Pancreas (tissue), 10 donors: ENCODE results near the gene GALNT10. TPM values are rescaled to one million over a fixed set of nuclear protein-coding genes. Genes with fewer than 3 reads are reported as not detected.

Experiments used
- ATAC-seq, 4 donors: fragments of 200-7000 bp; cut with Tn5 transposase; one replicate each; pipeline versions ENCODE4 v1.8.0 to v1.9.1; 2020; ENCODE audit warnings: mild to moderate bottlenecking in 4 of 4, moderate library complexity in 4 of 4
- DNase-seq, 6 donors: peaks; one replicate each; pipeline ENCODE4 v3.0.0-alpha.2; 2020
- FAIRE-seq: peaks from 2 replicates; lab custom pipeline; 2012; peaks lifted over from hg19 to GRCh38; lab: Jason Lieb, UNC
- H3K27ac ChIP-seq, 4 donors: fragments of 200-600 bp; sonication (generic); 1 replicate in 3 of 4; 2 replicates in 1 of 4; pipeline versions ENCODE4 v1.5.0 to v1.8.0; 2020
- H3K27me3 ChIP-seq, 4 donors: fragments of 200-600 bp; one replicate each; pipeline ENCODE4 v1.8.0; 2021
- H3K36me3 ChIP-seq, 3 donors: fragments of 200-600 bp; sonication (generic) in 1 of 3; one replicate each; pipeline versions ENCODE4 v1.5.0 to v1.8.0; 2020 to 2021
- H3K4me1 ChIP-seq, 3 donors: fragments of 200-600 bp; one replicate each; pipeline ENCODE4 v1.8.0; 2021
- H3K4me3 ChIP-seq, 4 donors: fragments of 200-600 bp; sonication (generic) in 2 of 4; one replicate each; pipeline versions ENCODE4 v1.5.0 to v1.8.0; 2020 to 2021
- H3K9me3 ChIP-seq, 4 donors: fragments of 200-600 bp; one replicate each; pipeline ENCODE4 v1.8.0; 2021
- WGBS, 2 donors: extraction: QIAGEN DNeasy Blood & Tissue Kit; methylation state at CpG; one replicate each; pipeline ENCODE4 v1.1.7; 2013; 5-methylcytosine and 5-hydroxymethylcytosine counted together
- intact Hi-C, 3 donors: fragments of 100-400 bp; cut with DNase I; formaldehyde crosslinking; loops; one replicate each; pipeline versions ENCODE4 v1.11.1 to v1.14.2; 2022
- polyA plus RNA-seq, 2 donors: library from polyadenylated mRNA; stranded (reverse); fragments of 200-250 nt; gene quantifications; one replicate each; pipeline ENCODE4 v1.2.3, GENCODE V29; 2013
- total RNA-seq, 6 donors: library from RNA; stranded (reverse); fragmentation: NEBNext Ultra II Directional in 4 of 6; extraction: Animal tissue kit (Norgen Biotek cat#: 25700) in 4 of 6; gene quantifications; one replicate each; pipeline versions ENCODE4 v1.2.1 to v1.2.4, GENCODE V29; 2021 to 2023
- TF ChIP-seq, protein P1 (sequence below), 4 donors: fragments of 200-600 bp; sonication (generic) in 3 of 4; IDR thresholded peaks; one replicate each; pipeline versions ENCODE4 v1.5.0 to v1.8.0; 2021; ENCODE audit warnings: antibody characterized with exemption in 4 of 4
- donor health status: healthy with polysubstance abuse.
- donor health status: DM: no; HTN: no; CAD: no; lungs with moderate emphysema.
- donor health status: DM: no; HTN: no; CAD: no.
- donor health status: control.
- donor health status: control.
- donor health status: Bipolar disorder and iron deficiency.
- donor health status: DM: yes; HTN: yes; CAD: no.
- donor health status: DM: no; HTN: no; CAD: no.
- donor health status: DM: no; HTN: no; CAD: no.
- donor health status: DM: yes; HTN: yes; CAD: no.

Gene GALNT10
- total and polyA plus RNA-seq, 8 donors = 4.4 to 23.1 (median 13.4) TPM

DNA sequence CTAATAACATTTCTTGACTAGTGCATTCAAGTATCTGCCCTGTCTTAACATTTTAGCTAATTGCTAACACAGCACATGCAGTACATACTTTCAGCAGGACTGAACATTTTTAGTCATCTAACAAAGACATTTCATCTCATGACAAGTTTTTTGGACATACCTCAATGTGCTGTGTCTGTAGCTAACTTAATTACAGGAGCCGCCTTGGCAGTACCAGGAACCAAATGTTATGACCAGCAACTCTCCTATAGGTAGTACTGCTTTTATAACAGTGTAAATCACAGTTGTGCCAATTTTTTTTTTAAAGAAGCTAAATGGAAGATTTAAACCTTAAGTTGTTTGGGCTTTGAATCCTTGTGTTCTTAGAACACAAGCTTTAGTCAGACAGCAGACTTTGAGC lies 155.9 kb downstream of the GALNT10 start:
- H3K27me3 ChIP-seq = no peaks in the 10 kb centered on the region

DNA sequence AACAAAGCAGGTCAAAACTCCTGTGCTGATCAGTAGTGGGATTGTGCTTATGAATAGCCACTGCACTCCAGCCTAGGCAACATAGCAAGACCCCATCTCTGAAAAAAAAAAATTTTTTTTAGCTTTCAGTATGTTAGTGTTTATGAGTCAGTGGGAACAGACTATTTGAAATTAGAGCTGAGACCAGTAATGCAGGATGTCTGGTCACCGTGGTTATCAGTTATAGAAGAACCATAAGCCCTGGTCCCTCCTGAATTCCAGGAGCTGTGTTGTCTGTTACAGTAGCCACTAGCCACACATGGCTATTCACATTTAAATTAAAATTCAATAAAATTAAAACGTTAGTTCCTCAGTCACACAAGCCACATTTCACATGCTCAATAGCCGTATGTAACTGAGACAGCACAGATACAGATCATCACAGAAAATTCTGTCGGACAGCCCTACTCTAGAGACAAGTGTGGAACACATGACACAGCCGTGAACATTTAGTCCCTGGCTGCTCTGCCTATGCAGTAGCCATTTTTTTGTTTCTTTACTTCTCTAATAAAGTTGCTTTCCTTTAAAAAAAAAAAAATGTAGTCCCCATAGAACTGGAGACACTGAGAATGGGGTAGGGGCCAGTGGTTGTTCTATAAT lies 159.2 kb downstream of the GALNT10 start:
- FAIRE-seq = no peak
- intact Hi-C loops = no loop called here

More for the DNA sequence above, 155.9 kb downstream of the GALNT10 start:
- FAIRE-seq (no peak), ATAC-seq (no peak), DNase-seq (no peak)
- no peak overlapping the region for H3K27ac ChIP-seq
- WGBS, 2 donors = 97 to 98% methylated on average over 1 of the region's 1 CpG
- H3K4me3 ChIP-seq = no peak overlapping the region
- no peaks in the 10 kb centered on the region for H3K9me3 ChIP-seq
- intact Hi-C loops = no loop called here
- TF ChIP-seq, protein P1, sequence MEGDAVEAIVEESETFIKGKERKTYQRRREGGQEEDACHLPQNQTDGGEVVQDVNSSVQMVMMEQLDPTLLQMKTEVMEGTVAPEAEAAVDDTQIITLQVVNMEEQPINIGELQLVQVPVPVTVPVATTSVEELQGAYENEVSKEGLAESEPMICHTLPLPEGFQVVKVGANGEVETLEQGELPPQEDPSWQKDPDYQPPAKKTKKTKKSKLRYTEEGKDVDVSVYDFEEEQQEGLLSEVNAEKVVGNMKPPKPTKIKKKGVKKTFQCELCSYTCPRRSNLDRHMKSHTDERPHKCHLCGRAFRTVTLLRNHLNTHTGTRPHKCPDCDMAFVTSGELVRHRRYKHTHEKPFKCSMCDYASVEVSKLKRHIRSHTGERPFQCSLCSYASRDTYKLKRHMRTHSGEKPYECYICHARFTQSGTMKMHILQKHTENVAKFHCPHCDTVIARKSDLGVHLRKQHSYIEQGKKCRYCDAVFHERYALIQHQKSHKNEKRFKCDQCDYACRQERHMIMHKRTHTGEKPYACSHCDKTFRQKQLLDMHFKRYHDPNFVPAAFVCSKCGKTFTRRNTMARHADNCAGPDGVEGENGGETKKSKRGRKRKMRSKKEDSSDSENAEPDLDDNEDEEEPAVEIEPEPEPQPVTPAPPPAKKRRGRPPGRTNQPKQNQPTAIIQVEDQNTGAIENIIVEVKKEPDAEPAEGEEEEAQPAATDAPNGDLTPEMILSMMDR (IDR thresholded peaks at IDR 0.05) = no peak
- no peaks in the 10 kb centered on the region for H3K36me3 ChIP-seq
- no peaks in the 10 kb centered on the region for H3K4me1 ChIP-seq

DNA sequence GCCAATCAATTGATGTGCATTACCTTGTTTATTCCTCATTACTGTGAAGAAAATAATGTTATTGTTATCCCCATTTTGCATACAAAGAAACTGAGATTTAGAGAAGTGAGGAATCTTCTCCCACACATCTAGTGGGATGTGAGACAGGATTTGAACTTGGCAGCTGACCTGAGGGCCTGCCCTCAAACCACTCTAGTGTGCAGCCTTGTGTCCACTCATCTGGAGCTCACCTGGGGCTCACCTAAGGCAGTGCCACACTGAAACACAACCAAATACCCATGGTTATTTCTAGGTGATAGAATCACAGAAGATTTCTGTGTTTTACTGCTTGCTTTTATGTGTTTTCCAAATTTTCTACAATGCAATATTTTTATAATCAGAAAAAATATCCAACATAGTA lies 160.6 kb downstream of the GALNT10 start:
- TF ChIP-seq, protein P1 (IDR thresholded peaks at IDR 0.05) = no peak
- H3K27ac ChIP-seq = no peak overlapping the region
- no peaks in the 10 kb centered on the region for H3K4me1 ChIP-seq
- H3K36me3 ChIP-seq = no peaks in the 10 kb centered on the region
- H3K4me3 ChIP-seq = no peak overlapping the region
- no peaks in the 10 kb centered on the region for H3K27me3 ChIP-seq
- FAIRE-seq = no peak
- no peak for DNase-seq
- H3K9me3 ChIP-seq = no peaks in the 10 kb centered on the region
- no peak for ATAC-seq
- intact Hi-C loops = no loop called here

More for the DNA sequence above, 159.2 kb downstream of the GALNT10 start:
- Histone ChIP-seq H3K27me3 (no peaks in the 10 kb centered on the region), H3K4me3 (no peak overlapping the region), H3K36me3 (no peaks in the 10 kb centered on the region), H3K9me3 (no peaks in the 10 kb centered on the region), H3K4me1 (no peaks in the 10 kb centered on the region), H3K27ac (no peak overlapping the region)
- DNase-seq (no peak), ATAC-seq (no peak)
- TF ChIP-seq, protein P1 (IDR thresholded peaks at IDR 0.05) = no peak
- 83 to 93% methylated on average over 5 of the region's 5 CpGs for WGBS, 2 donors

DNA sequence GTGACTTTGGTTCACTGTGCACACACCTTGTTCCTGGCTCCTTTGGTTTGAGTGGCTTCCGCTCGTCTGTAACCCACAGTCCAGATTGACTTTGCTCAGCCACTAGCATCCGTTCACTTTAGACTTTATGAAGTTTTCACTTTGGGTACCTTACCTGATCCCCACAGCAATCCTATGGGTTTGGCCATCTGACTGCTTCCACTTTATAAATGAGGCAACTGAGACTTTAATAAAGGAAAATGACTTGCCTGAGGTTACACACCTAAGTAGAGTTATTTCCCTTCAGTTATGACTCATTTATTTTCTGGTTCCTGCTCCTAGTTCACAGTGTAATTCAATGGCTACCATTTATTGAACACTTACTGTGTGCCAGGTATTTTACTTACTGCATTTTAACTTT lies 161.0 kb downstream of the GALNT10 start:
- no peaks in the 10 kb centered on the region for H3K27me3 ChIP-seq
- H3K27ac ChIP-seq = no peak overlapping the region
- DNase-seq = no peak
- H3K4me3 ChIP-seq = no peak overlapping the region
- intact Hi-C loops = no loop called here
- no peaks in the 10 kb centered on the region for H3K4me1 ChIP-seq
- TF ChIP-seq, protein P1 (IDR thresholded peaks at IDR 0.05) = no peak
- WGBS, 2 donors = 96 to 98% methylated on average over 3 of the region's 3 CpGs
- no peaks in the 10 kb centered on the region for H3K36me3 ChIP-seq
- no peak for FAIRE-seq
- no peak for ATAC-seq
- H3K9me3 ChIP-seq = no peaks in the 10 kb centered on the region

DNA sequence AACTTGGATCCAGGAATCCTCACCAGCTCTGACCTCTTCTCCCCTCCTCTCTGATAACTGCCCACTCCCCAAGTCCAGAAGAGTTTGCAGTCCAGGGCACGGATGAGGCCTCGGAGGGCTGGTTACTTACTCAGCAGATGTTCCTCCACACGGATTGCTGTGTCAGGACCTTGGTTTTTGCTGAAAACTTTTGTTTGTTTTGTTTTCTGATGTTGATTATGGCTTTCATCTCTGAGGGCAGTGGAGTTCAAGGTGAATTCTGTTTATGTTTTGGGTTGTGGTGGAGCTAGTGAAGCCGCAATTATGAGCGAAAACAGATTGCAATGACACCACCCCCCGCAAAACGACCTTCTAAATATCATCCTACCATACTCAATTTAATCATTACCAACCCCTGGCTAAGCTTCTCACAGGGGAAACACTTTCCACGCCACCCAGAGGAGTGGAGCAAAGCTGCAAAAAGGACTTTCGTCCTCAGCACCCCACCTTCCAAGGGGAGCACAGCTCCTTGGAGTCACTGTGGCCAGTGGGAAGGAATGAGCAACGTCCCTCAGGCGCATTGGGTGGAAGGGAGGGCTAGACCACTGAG lies 162.5 kb downstream of the GALNT10 start:
- no peaks in the 10 kb centered on the region for H3K4me1 ChIP-seq
- H3K36me3 ChIP-seq = no peaks in the 10 kb centered on the region
- DNase-seq (no peak), ATAC-seq (no peak), FAIRE-seq (no peak)
- intact Hi-C loops = no loop called here
- H3K27ac ChIP-seq = no peak overlapping the region
- no peaks in the 10 kb centered on the region for H3K9me3 ChIP-seq
- TF ChIP-seq, protein P1 (IDR thresholded peaks at IDR 0.05) = no peak
- no peak overlapping the region for H3K4me3 ChIP-seq
- no peaks in the 10 kb centered on the region for H3K27me3 ChIP-seq
- WGBS, 2 donors = 70 to 72% methylated on average over 11 of the region's 11 CpGs
